COLO668 (cell line): ENCODE measurements around the gene GIMAP7.
"Not testable (repeated sequence)": the region's sequence is repeated elsewhere in the genome, so short reads cannot be mapped to it uniquely, and the experiment has no call there.

Experiments
- DNase-seq: peaks from one replicate; lab custom pipeline; 2025; ENCODE audit not compliant: unreplicated experiment; lab: John Stamatoyannopoulos, UW

The GIMAP7 gene

DNA sequence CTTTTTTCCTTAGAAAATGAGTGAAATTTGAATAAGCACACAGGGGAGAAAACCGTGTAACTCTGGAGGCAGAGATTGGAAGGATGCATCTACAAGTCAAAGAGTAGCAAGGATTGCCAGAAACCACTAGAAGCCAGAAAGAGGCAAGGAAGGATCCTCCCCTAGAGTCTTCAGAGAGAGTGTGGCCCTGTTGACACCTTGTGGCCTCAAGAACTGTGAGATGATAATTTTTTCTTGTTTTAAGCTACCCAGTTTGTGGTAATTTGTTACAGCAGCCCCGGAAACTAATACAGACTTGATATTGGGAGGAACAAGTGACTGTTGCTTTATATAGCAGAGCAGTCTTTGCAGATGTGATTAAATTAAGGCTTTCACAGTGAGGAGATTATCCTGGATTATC lies 3.6 kb upstream of the GIMAP7 start:
- DNase-seq: no peak

DNA sequence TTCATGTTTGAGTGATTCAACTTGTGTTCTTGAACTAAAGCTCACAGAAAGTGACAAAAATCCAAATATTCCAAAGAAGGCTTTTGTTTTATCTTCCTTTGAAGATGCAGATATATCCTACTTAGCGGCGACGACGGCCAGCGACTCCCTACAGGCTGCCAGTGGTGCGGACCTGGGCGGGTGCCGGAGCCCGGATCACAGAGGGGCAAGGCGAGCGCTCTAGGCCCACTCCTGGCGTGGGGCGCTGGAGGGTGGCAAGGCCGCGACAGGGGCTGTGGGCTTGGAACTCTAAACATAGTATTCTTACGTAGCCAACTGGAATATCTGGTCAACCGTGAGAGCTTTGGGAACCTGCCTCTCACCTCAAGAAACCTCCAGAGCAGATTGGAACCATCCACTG lies 914 bp upstream of the GIMAP7 start:
- DNase-seq: no peak

DNA sequence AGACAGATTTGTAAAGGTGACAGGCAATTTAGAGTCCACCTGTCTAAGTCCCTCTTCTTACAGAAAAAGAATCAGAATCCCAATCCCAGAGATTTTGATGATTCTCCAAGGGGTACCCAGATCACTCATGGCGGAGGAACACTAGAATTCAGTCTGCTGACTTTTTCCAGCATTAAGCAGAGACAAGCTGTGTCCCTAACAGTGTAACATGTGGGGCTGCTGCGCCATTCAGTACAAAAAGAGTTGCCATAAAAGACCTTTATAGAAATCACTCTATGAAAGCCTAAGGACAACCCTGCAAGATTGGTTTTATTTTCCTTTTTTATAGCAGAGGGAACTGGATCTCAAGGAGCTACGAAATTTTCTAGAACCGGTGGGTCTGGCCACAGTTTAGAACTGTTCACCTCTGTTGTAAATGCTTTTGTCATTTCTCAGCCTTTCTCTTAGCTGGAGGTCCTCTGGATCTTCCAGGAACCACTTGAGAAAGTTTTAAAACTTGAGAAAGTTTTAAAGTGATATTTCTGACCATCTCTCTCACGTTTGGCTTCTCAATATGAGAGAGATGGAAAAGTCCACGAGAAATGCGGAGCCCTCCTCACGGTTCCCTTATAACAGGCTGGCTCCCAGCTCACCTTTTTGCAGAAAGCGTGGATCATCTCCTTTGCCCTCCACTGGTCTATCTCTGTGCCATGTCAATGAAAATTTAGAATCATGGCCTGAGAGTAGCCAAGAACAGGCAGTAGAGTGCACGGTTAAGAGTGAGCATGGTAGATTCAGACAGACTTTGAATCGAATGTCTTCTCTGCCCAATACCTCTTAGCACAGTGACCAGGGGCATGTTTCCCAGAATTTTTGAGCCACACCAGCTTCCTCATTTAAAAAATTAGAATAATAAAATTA lies 826 bp downstream of the GIMAP7 start:
- DNase-seq: no peak

DNA sequence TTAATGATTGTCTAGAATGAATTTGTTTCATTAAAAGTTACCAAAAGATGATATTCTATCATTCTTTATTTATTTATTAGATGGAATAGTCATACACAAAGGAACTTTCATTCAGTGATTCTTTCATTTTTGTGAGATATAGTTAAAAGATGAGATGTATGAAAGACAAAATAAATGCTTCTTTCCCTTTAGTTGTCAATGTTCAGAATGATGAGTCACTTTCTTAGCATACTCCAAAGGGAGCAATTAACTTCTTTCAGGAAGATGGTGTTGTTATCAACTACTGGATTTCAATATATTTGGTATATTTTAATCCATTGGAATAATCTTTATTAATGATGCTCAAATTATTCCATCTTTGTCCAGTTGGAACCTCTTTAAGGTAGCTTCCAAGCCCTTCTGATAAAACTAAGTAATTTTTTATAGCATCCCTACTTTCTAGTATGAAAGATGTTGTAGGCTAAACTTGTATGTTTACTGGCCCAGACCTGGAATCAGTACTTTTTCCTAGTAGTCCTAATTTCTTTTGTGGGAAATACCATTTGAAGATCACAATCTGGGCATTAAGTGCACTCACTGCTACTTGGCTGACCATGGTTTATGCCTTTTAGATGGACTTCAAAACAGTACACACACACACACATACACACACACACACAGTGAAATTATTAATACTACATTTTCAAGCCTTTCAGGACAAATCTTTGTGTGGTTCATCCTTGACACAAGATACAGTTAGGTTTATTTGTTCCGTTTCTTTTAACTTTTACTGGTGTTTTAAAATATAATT lies 2.5 kb downstream of the GIMAP7 start:
- DNase-seq: no peak

DNA sequence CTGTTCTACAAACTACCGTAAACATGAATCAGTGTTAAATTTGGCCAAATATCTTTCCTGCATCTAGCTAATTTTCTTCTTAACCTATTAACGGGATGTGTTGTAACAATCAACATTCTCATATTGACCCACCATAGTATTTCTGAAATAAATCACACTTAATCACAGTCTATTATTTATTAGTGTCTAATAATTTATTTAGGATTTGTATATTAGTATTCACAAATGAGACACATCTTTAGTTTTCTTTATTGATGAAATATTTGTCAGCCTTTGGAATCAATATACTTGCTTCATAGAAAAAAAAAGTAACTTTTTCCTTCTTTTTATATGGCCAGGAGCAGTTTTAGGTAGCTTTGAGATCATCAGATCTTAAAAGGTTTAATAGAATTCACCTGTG lies 4.6 kb downstream of the GIMAP7 start:
- no peak for DNase-seq

DNA sequence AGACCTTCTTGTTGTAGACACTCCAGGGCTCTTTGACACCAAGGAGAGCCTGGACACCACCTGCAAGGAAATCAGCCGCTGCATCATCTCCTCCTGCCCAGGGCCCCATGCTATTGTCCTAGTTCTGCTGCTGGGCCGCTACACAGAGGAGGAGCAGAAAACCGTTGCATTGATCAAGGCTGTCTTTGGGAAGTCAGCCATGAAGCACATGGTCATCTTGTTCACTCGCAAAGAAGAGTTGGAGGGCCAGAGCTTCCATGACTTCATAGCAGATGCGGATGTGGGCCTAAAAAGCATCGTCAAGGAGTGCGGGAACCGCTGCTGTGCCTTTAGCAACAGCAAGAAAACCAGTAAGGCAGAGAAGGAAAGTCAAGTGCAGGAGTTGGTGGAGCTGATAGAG lies 5.5 kb downstream of the GIMAP7 start:
- no peak for DNase-seq

DNA sequence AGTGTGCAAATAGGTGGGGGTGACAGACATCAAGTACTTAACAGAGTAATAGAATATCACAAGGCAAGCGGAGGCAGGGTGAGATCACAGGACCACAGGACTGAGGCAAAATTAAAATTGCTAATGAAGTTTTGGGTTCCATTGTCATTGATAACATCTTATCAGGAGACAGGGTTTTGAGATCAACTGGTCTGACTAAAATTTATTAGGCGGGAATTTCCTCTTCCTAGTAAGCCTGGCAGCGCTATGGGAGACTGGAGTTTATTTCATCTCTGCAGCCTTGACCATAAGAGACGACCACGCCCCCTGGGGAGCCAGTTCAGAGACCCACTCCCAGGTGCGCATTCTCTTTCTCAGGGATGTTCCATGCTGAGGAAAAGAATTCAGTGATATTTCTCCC lies 8.3 kb downstream of the GIMAP7 start:
- not testable (repeated sequence) for DNase-seq

DNA sequence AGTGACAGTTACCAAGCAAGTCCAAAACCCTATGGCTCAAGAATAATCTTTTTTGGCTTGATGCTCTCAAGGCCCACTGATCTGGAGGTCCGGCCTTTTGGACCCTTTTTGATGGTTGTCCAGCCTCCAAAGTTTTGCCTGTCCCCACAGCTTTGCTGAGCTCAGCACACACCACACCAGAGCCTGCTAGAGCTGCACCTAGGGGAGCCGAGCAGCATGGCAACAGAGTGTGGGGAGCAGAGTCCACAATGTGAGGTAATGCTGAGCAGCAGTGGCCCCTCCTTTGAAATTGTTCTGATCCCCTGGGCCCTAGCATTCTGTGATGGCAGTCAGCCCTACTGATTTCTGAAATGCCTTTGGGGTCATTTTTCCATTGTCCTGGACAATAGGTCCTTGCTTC lies 9.3 kb downstream of the GIMAP7 start:
- no peak for DNase-seq

DNA sequence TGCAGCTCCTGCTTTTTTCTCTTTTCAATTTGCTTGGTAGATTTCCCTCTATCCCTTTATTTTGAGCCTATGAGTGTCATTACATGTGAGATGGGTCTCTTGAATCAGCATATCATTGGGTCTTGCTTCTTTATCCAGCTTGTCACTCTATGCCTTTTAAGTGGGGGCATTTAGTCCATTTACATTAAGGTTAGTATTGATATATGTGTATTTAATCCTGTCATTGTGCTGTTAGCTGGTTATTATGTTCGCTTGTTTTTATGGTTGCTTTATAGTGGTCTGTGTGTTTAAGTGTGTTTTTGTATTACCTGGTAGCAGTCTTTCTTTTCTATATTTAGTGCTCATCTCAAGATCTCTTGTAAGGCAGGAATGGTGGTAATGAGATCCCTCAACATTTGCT lies 17.0 kb downstream of the GIMAP7 start:
- DNase-seq: no peak

DNA sequence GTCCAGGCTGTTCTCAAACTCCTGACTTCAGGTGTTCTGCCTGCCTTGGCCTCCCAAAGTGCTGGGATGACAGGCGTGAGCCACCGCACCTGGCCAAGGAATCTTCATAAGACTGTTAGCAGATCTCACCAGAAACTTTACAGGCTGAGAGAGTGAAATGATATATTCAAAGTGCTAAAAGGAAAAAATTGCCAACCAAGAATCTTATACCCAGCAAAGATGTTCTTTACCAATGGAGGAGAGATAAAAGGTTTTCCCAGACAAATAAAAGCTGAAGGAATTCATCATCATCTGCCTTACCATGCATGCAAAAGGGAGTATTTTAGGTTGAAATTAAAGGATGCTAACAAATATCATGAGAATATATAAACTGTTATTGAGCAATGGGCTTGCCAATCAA lies 23.6 kb downstream of the GIMAP7 start:
- no peak for DNase-seq

DNA sequence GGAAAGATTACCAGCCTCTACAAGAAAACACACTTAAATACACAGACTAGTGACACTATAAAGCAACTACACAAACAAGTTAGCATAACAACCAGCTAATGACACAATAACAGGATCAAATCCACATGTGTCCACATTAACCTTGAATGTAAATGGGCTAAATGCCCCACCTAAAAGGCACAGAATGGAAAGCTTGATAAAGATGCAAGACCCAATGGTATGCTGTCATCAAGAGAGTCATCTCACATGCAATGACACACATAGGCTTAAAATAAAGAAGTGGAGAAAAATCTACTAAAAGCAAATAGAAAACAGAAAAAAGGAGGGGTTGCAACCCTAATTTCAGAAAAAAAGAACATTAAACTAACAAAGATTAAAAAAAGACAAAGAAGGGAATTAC lies 38.5 kb downstream of the GIMAP7 start:
- DNase-seq: no peak

DNA sequence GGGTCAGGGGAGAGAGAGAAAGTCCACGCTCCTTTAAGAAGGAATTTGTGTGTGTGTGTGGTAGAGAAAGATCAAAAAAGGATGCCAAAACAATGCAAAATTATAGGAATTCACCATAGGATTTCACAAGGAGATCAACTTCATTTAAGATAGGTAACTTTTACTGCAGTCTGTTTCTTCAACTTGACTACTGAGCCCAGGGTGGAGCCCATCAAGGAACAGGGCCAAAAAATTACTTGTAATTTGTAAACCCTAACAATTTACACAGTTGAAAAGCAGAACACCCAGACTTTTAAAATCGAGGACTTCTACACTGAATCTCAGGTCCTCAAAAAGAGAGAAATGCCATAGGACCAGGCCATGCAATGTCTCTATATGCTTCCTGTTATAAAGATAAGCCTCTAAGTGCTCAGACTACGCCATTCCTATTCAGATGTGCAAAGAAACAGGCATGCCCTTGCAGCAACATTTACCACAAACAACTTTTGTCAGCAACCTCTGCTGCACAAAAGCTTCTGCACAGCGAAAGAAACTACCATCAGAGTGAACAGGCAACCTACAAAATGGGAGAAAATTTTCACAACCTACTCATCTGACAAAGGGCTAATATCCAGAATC lies 42.0 kb downstream of the GIMAP7 start:
- no peak for DNase-seq

DNA sequence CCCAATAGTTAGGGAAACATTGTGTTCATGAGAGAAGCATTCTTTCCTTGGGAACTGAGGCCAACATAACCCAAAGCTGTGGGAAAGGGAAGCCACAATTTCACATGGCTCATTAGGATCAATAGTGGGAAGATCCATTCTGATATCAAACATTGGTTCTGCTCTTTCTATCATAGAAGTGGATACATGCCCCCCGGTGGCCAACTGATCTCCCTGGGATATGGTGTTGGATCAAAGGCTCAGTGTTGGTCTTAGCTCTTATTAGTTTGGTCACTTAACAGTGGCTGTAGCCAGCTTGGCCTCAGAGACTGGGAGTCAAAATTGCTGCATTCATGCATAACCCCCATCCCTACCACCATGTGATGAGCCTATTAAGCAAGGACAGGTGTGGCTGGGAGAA lies 45.8 kb downstream of the GIMAP7 start:
- no peak for DNase-seq

DNA sequence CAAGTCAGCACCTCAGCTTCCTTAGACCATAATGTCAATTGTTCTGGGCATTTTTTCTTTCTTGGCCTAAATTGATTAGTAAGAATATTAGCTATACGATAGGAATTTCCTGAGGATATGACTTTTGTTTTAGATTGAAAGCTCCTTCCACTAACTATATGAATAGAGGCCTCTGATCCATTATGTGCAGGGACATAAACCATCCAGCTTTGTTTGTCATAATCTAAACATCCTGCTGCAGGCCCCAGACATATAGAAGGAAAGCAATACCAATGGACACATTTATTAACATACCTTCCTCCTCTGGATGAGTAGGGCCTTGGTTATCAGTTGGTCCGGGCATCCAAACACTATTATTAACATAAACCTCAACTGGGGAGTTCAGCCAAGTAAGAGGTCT lies 48.2 kb downstream of the GIMAP7 start:
- no peak for DNase-seq

DNA sequence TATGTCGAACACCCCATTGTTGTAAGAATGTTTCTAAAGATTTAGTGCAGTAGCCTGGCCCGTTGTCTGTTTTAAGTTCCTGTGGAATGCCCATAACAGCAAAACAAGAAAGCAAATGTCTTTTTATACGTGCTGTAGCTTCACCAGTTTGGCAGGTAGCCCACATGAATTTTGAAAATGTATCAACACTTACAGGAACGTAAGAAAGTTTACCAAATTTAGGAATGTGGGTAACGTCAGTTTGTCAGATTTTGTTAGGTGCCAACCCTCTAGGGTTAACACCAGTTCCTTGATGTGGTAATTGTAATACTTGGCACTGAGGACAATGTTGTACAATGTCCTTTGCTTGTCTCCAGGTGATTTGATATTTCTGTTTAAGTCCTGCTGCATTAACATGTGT lies 49.3 kb downstream of the GIMAP7 start:
- no peak for DNase-seq

DNA sequence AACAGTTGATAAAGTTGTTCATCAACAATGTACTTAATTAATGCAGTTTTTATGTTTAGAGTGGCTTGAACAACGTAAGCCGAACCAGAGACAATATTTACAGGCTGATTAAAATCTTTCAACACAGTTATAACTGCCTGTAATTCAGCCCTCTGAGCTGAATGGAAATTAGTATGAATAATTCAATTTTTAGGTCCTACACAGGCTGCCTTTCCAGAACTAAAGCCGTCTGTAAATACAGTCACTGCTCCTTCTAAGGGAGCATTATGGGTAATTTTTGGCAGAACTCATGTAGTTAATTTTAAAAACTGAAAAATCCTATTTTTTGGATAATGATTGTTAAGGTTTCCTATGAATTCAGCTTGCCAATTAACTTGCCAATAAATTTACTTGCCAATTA lies 49.9 kb downstream of the GIMAP7 start:
- no peak for DNase-seq

DNA sequence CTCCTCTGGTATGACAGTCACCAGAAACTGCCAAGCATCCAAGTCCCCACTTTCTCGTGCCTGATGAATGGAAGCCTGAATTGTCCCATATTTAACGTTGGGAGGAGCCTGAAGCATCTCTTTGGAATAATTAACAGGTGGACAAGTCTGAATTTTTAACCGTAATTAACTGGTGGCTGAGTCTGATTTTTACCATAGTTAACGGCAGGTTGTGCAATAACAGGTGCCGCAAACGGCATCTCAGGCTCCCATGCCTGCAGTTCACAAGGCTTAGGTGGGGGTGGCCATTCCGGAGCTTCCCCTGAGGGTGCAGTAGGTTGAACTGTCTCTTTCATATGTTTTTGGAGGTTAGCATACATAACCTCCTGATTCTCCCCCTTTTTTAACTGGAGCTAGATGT lies 50.6 kb downstream of the GIMAP7 start:
- DNase-seq: no peak

DNA sequence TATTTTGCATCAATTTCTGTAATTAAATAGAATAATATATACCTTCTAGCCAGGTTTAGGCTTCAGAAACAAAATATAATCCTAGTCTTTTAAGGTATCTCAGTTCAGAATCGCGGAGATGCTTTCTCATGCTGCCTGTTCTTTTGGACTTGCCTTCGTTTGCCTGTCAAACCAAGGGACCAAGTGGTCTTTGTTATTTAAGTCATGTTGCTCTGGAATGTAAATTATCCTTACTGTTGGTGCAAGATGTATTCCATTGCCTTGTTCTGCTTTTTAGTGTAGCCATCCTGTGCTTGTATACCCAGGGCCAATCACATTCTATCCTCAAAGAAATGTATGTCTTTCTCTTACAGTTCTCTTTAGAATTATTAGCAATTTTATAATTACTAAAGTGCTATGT lies 51.5 kb downstream of the GIMAP7 start:
- DNase-seq: no peak

DNA sequence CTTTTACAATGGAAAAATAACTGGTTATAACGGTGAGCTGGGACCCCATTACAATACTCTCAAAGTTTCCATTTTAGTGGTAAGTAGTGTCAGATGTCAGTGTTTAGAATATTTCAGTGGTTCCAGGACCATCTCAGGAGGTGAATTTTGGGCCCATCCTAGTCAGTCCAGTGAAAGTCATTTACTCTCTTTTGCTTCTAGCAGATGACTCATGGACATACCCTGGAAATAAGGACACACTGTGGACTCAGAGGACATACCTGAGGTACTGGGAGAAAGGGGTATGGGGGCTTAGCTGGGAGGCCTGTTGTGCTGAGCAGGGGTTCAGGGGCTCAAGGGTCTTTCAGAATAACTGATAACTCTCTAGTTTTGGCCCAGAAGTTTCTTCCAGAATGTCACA lies 51.9 kb downstream of the GIMAP7 start:
- DNase-seq: no peak

DNA sequence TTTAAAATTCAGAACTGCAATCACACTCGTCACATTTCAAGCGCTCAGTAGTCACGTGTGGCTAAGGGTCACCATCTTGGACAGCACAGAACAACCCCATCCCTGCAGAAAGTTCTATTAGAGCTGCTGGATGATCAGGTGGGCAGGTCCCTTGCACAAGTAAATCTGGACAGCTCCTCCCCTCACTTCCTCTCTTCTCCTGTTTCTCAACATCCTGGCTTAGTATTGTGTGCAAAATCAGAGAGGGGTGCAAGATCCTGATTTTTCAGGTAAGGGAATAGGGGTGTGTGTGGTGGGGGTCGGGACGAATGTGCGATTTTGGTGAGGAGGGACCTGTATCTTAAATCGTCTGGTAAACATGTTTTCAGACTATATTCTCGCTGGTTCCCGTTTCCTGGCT lies 52.5 kb downstream of the GIMAP7 start, which contains the start of gene GIMAP4:
GIMAP4 (plus strand) TSS at position 222 of the 400 bp plus-strand sequence. CDS start 2,512 bp downstream, outside the sequence.
- no peak for DNase-seq

DNA sequence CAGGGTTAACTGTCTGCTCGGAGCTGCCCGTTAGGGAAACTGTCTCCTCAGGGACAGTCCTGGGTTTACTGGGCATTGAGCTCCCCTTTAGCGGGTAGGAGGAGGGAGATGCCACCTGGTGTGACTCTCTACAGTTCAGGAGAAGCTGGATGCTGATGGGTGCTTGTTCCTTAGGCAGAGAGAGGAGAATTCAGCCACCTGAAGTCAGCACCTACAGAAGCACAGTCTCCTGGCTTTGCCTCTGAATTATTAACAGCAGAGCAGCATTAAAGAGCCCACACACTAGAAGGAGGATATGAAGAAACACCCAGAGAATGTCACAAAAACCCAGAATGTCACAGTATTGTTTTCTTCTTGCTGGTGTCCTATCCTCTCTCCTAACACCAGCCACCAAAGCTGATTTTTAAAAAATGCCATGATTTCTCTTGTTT lies 53.2 kb downstream of the GIMAP7 start:
- no peak for DNase-seq

DNA sequence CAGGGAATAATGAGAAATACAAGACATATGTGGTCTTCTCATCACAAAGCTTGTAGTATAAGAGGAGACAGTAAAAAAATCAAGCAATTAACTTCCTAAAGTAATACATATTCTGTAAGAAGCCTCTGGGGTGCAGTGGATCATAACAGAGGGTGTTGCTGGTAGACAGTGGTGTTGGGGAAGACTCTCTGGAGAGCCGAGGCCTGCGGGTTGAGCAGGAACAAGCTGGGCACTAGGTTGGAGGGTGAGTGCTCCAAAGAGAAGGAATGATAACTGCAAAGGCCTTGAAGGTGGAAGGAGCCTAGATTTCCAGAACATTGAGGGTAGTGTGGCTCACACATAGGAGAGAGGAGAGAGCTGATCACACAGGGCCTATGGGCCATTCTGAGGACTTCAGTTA lies 54.0 kb downstream of the GIMAP7 start:
- DNase-seq: no peak
